ENCODE measurements around the gene RAMP2.
"Not testable (repeated sequence)": the region's sequence is repeated elsewhere in the genome, so short reads cannot be mapped to it uniquely, and the experiment has no call there.

RAMP2 gene

GRCh38 chr17:42760652-42761581 is at the start of gene RAMP2:
Gene RAMP2, plus strand, starts transcription at chr17:42761227. Its CDS starts 35 bp downstream, at chr17:42761262.
- DNase-seq (ENCODE audit: low spot score) = no peak

- DNase-seq (ENCODE audit: low spot score) = peak; percentile 35
Observed at GRCh38 chr17:42720996-42721583, 39.9 kb upstream of the RAMP2 start.

- no peak for DNase-seq (ENCODE audit: low spot score)
Observed at GRCh38 chr17:42723636-42724035, 37.4 kb upstream of the RAMP2 start.

GRCh38 chr17:42725143-42725542 is 35.9 kb upstream of the RAMP2 start:
- no peak for DNase-seq (ENCODE audit: low spot score)

- DNase-seq (ENCODE audit: low spot score) = no peak
Observed at GRCh38 chr17:42740699-42741098, 20.3 kb upstream of the RAMP2 start.

GRCh38 chr17:42742916-42743315 is 18.1 kb upstream of the RAMP2 start:
- DNase-seq (ENCODE audit: low spot score) = not testable (repeated sequence)

- DNase-seq (ENCODE audit: low spot score) = no peak
Observed at GRCh38 chr17:42743595-42744282, 17.3 kb upstream of the RAMP2 start.

GRCh38 chr17:42744283-42744805 is 16.7 kb upstream of the RAMP2 start:
- peak; percentile 65 for DNase-seq (ENCODE audit: low spot score)

GRCh38 chr17:42744806-42745617 is 16.0 kb upstream of the RAMP2 start, which contains the start of gene EZH1:
Gene EZH1, minus strand, starts transcription at chr17:42745040. Its CDS starts 16,099 bp downstream, at chr17:42728941.
- DNase-seq (ENCODE audit: low spot score) = peak; percentile 97

- DNase-seq (ENCODE audit: low spot score) = no peak
Observed at GRCh38 chr17:42748202-42748907, 12.7 kb upstream of the RAMP2 start.

- no peak for DNase-seq (ENCODE audit: low spot score)
Observed at GRCh38 chr17:42748908-42749798, 11.9 kb upstream of the RAMP2 start.

- no peak for DNase-seq (ENCODE audit: low spot score)
Observed at GRCh38 chr17:42750739-42751344, 10.2 kb upstream of the RAMP2 start.

- no peak for DNase-seq (ENCODE audit: low spot score)
Observed at GRCh38 chr17:42751628-42752027, 9.4 kb upstream of the RAMP2 start.

GRCh38 chr17:42754782-42755181 is 6.2 kb upstream of the RAMP2 start:
- no peak for DNase-seq (ENCODE audit: low spot score)

- no peak for DNase-seq (ENCODE audit: low spot score)
Observed at GRCh38 chr17:42759982-42760651, 910 bp upstream of the RAMP2 start.

GRCh38 chr17:42761638-42762037 is 611 bp downstream of the RAMP2 start:
- DNase-seq (ENCODE audit: low spot score) = no peak

GRCh38 chr17:42766124-42766523 is 5.1 kb downstream of the RAMP2 start:
- DNase-seq (ENCODE audit: low spot score) = no peak

GRCh38 chr17:42767512-42767911 is 6.5 kb downstream of the RAMP2 start:
- no peak for DNase-seq (ENCODE audit: low spot score)

- not testable (repeated sequence) for DNase-seq (ENCODE audit: low spot score)
Observed at GRCh38 chr17:42768006-42768405, 7.0 kb downstream of the RAMP2 start.

All from HuH-7.5 (cell line).